GM18858 (cell line): ENCODE measurements around the gene MYO1C.
"Not testable (repeated sequence)": the region's sequence is repeated elsewhere in the genome, so short reads cannot be mapped to it uniquely, and the experiment has no call there.

ENCODE experiments used
- ATAC-seq: cut with Tn5 transposase; IDR thresholded peaks from one replicate; pipeline ENCODE4 v1.9.1; 2021; ENCODE audit not compliant: unreplicated experiment

Gene MYO1C

GRCh38 chr17:1492249-1493206, at the start of gene MYO1C:
TSS of gene MYO1C (minus strand) at chr17:1492686. CDS start at chr17:1492487, 199 bp downstream.
- ATAC-seq: no peak

GRCh38 chr17:1541367-1541904, 49.0 kb upstream of the MYO1C start:
- no peak for ATAC-seq

GRCh38 chr17:1539811-1540210, 47.3 kb upstream of the MYO1C start:
- ATAC-seq: no peak

- no peak for ATAC-seq
Observed at GRCh38 chr17:1535737-1536136, 43.3 kb upstream of the MYO1C start.

- no peak for ATAC-seq
Observed at GRCh38 chr17:1533661-1534325, 41.3 kb upstream of the MYO1C start.

- ATAC-seq: no peak
Observed at GRCh38 chr17:1532836-1533602, 40.5 kb upstream of the MYO1C start.

- no peak for ATAC-seq
Observed at GRCh38 chr17:1529863-1530262, 37.4 kb upstream of the MYO1C start.

GRCh38 chr17:1526876-1527275, 34.4 kb upstream of the MYO1C start:
- ATAC-seq: not testable (repeated sequence)

GRCh38 chr17:1522626-1523025, 30.1 kb upstream of the MYO1C start:
- ATAC-seq: no peak

- no peak for ATAC-seq
Observed at GRCh38 chr17:1521086-1521640, 28.7 kb upstream of the MYO1C start.

- no peak for ATAC-seq
Observed at GRCh38 chr17:1519678-1520077, 27.2 kb upstream of the MYO1C start.

- ATAC-seq: no peak
Observed at GRCh38 chr17:1518410-1518809, 25.9 kb upstream of the MYO1C start.

- ATAC-seq: peak; percentile 80
Observed at GRCh38 chr17:1516388-1517161, 24.1 kb upstream of the MYO1C start, which contains the start of gene INPP5K. TSS of gene INPP5K (minus strand) at chr17:1516612. CDS start at chr17:1516499, 113 bp downstream.

GRCh38 chr17:1515640-1516387, 23.3 kb upstream of the MYO1C start:
- no peak for ATAC-seq

- no peak for ATAC-seq
Observed at GRCh38 chr17:1512351-1512750, 19.9 kb upstream of the MYO1C start.

- ATAC-seq: no peak
Observed at GRCh38 chr17:1511756-1512321, 19.4 kb upstream of the MYO1C start.

- ATAC-seq: no peak
Observed at GRCh38 chr17:1511290-1511689, 18.8 kb upstream of the MYO1C start.

- no peak for ATAC-seq
Observed at GRCh38 chr17:1509290-1509881, 16.9 kb upstream of the MYO1C start.
